DOHH2 (cell line): ENCODE data around the gene ANOS1.

Experiments
- H3F3A ChIP-seq: fragments of 200-600 bp; sonication (generic), shearing (Covaris generic); 2 replicates; pipeline ENCODE4 v1.6.0; 2016; ENCODE audit warnings: antibody characterized with exemption, mild to moderate bottlenecking; ENCODE audit not compliant: control insufficient read depth, insufficient read depth
- H3K27ac ChIP-seq: fragments of 200-600 bp; sonication (generic); 2 replicates; pipeline ENCODE4 v1.5.1; 2014; ENCODE audit warnings: low read depth, mild to moderate bottlenecking, low read length, moderate library complexity
- H3K27me3 ChIP-seq: fragments of 200-600 bp; sonication (generic); 2 replicates; pipeline ENCODE4 v1.6.1; 2014; ENCODE audit warnings: mild to moderate bottlenecking, low read length, mixed read lengths; ENCODE audit not compliant: control insufficient read depth
- H3K36me3 ChIP-seq: fragments of 200-600 bp; sonication (generic); 2 replicates; pipeline ENCODE4 v1.6.1; 2014; ENCODE audit warnings: mild to moderate bottlenecking, low read length, moderate library complexity, mixed read lengths; ENCODE audit not compliant: control insufficient read depth
- H3K4me1 ChIP-seq: fragments of 200-600 bp; sonication (generic); 2 replicates; pipeline ENCODE4 v1.6.1; 2014; ENCODE audit warnings: mild to moderate bottlenecking, low read length, mixed read lengths; ENCODE audit not compliant: control insufficient read depth
- H3K4me2 ChIP-seq: fragments of 200-600 bp; sonication (generic); 2 replicates; pipeline ENCODE4 v1.6.0; 2014; ENCODE audit warnings: mild to moderate bottlenecking, low read length, moderate library complexity
- H3K4me3 ChIP-seq: fragments of 200-600 bp; sonication (generic); 2 replicates; pipeline ENCODE4 v1.5.1; 2014; ENCODE audit warnings: mild to moderate bottlenecking, low read length, mixed read lengths
- H3K79me2 ChIP-seq: fragments of 200-600 bp; sonication (generic); 2 replicates; pipeline ENCODE4 v1.6.1; 2014; ENCODE audit warnings: mild to moderate bottlenecking, low read length, mixed read lengths; ENCODE audit not compliant: control insufficient read depth
- H3K9me2 ChIP-seq: fragments of 200-600 bp; sonication (generic); replicated peaks from 2 replicates; pipeline ENCODE4 v1.6.1; 2014; ENCODE audit warnings: mild to moderate bottlenecking, low read length, mixed read lengths; ENCODE audit not compliant: control insufficient read depth
- H3K9me3 ChIP-seq: fragments of 200-600 bp; sonication (generic); 2 replicates; pipeline ENCODE4 v1.6.1; 2014; ENCODE audit warnings: antibody characterized with exemption, low read length, mixed read lengths; ENCODE audit not compliant: control insufficient read depth, insufficient read depth
- H4K20me1 ChIP-seq: fragments of 200-600 bp; sonication (generic); 2 replicates; pipeline ENCODE4 v1.6.0; 2014; ENCODE audit warnings: low read depth, mild to moderate bottlenecking, antibody characterized with exemption, low read length, moderate library complexity; ENCODE audit not compliant: control insufficient read depth, insufficient read depth
- CTCF ChIP-seq: fragments of 200-600 bp; sonication (generic); IDR thresholded peaks from one replicate; pipeline ENCODE4 v1.5.1; 2014; ENCODE audit warnings: antibody characterized with exemption, mild to moderate bottlenecking, low read depth, low read length; ENCODE audit not compliant: poor library complexity, severe bottlenecking
- EZH2phosphoT487 ChIP-seq: fragments of 200-600 bp; sonication (generic); IDR thresholded peaks from 2 replicates; pipeline ENCODE4 v1.6.1; 2017; ENCODE audit warnings: borderline replicate concordance, mild to moderate bottlenecking, antibody characterized with exemption, low read length, moderate library complexity, mixed read lengths

ANOS1 gene

GRCh38 chrX:8663325-8663724, 68.6 kb downstream of the ANOS1 start:
- Histone ChIP-seq H4K20me1 (no peaks in the 10 kb centered on the region), H3K4me1 (no peaks in the 10 kb centered on the region), H3K27ac (no peak overlapping the region), H3K4me3 (no peak overlapping the region), H3K9me2 (no peaks in the 10 kb centered on the region), H3F3A (no peaks in the 10 kb centered on the region), H3K27me3 (no peaks in the 10 kb centered on the region), H3K79me2 (no peaks in the 10 kb centered on the region), H3K9me3 (no peaks in the 10 kb centered on the region), H3K36me3 (no peaks in the 10 kb centered on the region), H3K4me2 (no peak overlapping the region)
- no peak for TF ChIP-seq CTCF
- no peak for TF ChIP-seq EZH2phosphoT487

GRCh38 chrX:8657883-8658282, 74.1 kb downstream of the ANOS1 start:
- no peak overlapping the region for H3K4me3 ChIP-seq
- H4K20me1 ChIP-seq = no peaks in the 10 kb centered on the region
- no peaks in the 10 kb centered on the region for H3K9me2 ChIP-seq
- TF ChIP-seq CTCF (no peak), EZH2phosphoT487 (no peak)
- no peaks in the 10 kb centered on the region for H3F3A ChIP-seq
- no peak overlapping the region for H3K4me2 ChIP-seq
- H3K27ac ChIP-seq = no peak overlapping the region
- H3K36me3 ChIP-seq = no peaks in the 10 kb centered on the region
- H3K27me3 ChIP-seq = no peaks in the 10 kb centered on the region
- no peaks in the 10 kb centered on the region for H3K9me3 ChIP-seq
- no peaks in the 10 kb centered on the region for H3K4me1 ChIP-seq
- no peaks in the 10 kb centered on the region for H3K79me2 ChIP-seq

- Histone ChIP-seq H3F3A (no peaks in the 10 kb centered on the region), H3K4me2 (no peak overlapping the region), H4K20me1 (no peaks in the 10 kb centered on the region), H3K9me2 (no peaks in the 10 kb centered on the region), H3K4me1 (no peaks in the 10 kb centered on the region), H3K9me3 (no peaks in the 10 kb centered on the region), H3K36me3 (no peaks in the 10 kb centered on the region), H3K27ac (no peak overlapping the region), H3K4me3 (no peak overlapping the region), H3K79me2 (no peaks in the 10 kb centered on the region), H3K27me3 (no peaks in the 10 kb centered on the region)
- TF ChIP-seq EZH2phosphoT487 (no peak), CTCF (no peak)
Measured at GRCh38 chrX:8653956-8654355, 78.0 kb downstream of the ANOS1 start.

GRCh38 chrX:8649969-8650368, 82.0 kb downstream of the ANOS1 start:
- TF ChIP-seq EZH2phosphoT487 (no peak), CTCF (no peak)
- H3K27ac ChIP-seq = no peak overlapping the region
- no peak overlapping the region for H3K4me2 ChIP-seq
- no peaks in the 10 kb centered on the region for H3K36me3 ChIP-seq
- H3K9me2 ChIP-seq = no peaks in the 10 kb centered on the region
- no peak overlapping the region for H3K4me3 ChIP-seq
- no peaks in the 10 kb centered on the region for H3F3A ChIP-seq
- no peaks in the 10 kb centered on the region for H3K79me2 ChIP-seq
- no peaks in the 10 kb centered on the region for H3K4me1 ChIP-seq
- H4K20me1 ChIP-seq = no peaks in the 10 kb centered on the region
- no peaks in the 10 kb centered on the region for H3K27me3 ChIP-seq
- no peaks in the 10 kb centered on the region for H3K9me3 ChIP-seq
